A673 (cell line): ENCODE measurements around the gene NFKBIB.

Source experiments
- CTCF ChIP-seq: fragments of 300-800, 200-600 bp; sonication (generic); conservative IDR thresholded peaks from 2 replicates; pipeline ENCODE4 v1.5.1; 2017; ENCODE audit warnings: low read depth, mild to moderate bottlenecking, antibody characterized with exemption, low read length, moderate library complexity, mixed read lengths
- EZH2 ChIP-seq: fragments of 200-600 bp; sonication (generic); IDR thresholded peaks from 2 replicates; pipeline ENCODE4 v1.6.1; 2017; ENCODE audit warnings: borderline replicate concordance, low read depth, mild to moderate bottlenecking, mixed read lengths, antibody characterized with exemption, low read length; ENCODE audit not compliant: poor library complexity, severe bottlenecking

GRCh38 chr19:38942471-38943181, 42.9 kb downstream of the NFKBIB start:
- TF ChIP-seq EZH2, result no peak
- no peak for TF ChIP-seq CTCF
